A673 (cell line): ENCODE data around the gene MICALL2. TPM values are rescaled to one million over a fixed set of nuclear protein-coding genes. Genes with fewer than 3 reads are reported as not detected.
"Not testable (repeated sequence)": the region's sequence is repeated elsewhere in the genome, so short reads cannot be mapped to it uniquely, and the experiment has no call there.

Experiments used
- BruUV-seq: library from RNA; stranded (reverse); fragments of 400-500 nt; replicated peaks from 2 replicates; lab custom pipeline; 2021; lab: Mats Ljungman, UMichigan
- CTCF ChIA-PET: fragments of 300-600 bp; sonication (Branson Sonifier 250); formaldehyde crosslinking; loops from one replicate; lab custom pipeline; 2022; ENCODE audit warnings: antibody characterized with exemption; lab: Charles Lee
- POLR2A ChIA-PET: fragments of 300-600 bp; sonication (Branson Sonifier 250); formaldehyde crosslinking; loops from one replicate; lab custom pipeline; 2022; ENCODE audit warnings: antibody characterized with exemption; ENCODE audit not compliant: low non-redundant PET; lab: Charles Lee
- DNase-seq: peaks from one replicate; pipeline ENCODE4 v3.0.0-alpha.2; 2015; ENCODE audit warnings: low spot score
- H3K27ac ChIP-seq: fragments of 200-600 bp; sonication (generic); 2 replicates; pipeline ENCODE4 v1.5.1; 2016; ENCODE audit warnings: mixed run types, low read depth, mild to moderate bottlenecking, mixed read lengths, antibody characterized with exemption, low read length; ENCODE audit not compliant: poor library complexity, severe bottlenecking
- H3K27me3 ChIP-seq: fragments of 200-600 bp; sonication (generic); replicated peaks from 2 replicates; pipeline ENCODE4 v1.6.1; 2017; ENCODE audit warnings: mixed run types, low read depth, mild to moderate bottlenecking, mixed read lengths, antibody characterized with exemption, low read length; ENCODE audit not compliant: insufficient read depth, poor library complexity
- H3K36me3 ChIP-seq: fragments of 200-600 bp; sonication (generic); 2 replicates; pipeline ENCODE4 v1.6.1; 2016; ENCODE audit warnings: mixed run types, mild to moderate bottlenecking, mixed read lengths, antibody characterized with exemption, low read length; ENCODE audit not compliant: insufficient read depth, poor library complexity, severe bottlenecking
- H3K4me1 ChIP-seq: fragments of 200-600 bp; sonication (generic); 2 replicates; pipeline ENCODE4 v1.6.1; 2017; ENCODE audit warnings: mixed run types, mild to moderate bottlenecking, mixed read lengths, antibody characterized with exemption, low read length; ENCODE audit not compliant: insufficient read depth, poor library complexity, severe bottlenecking
- H3K4me3 ChIP-seq: fragments of 200-600 bp; sonication (generic); 2 replicates; pipeline ENCODE4 v1.5.1; 2016; ENCODE audit warnings: low read depth, mixed run types, mild to moderate bottlenecking, mixed read lengths, low read length; ENCODE audit not compliant: poor library complexity, severe bottlenecking
- H3K9me3 ChIP-seq: fragments of 200-600 bp; sonication (generic); 2 replicates; pipeline ENCODE4 v1.6.1; 2016; ENCODE audit warnings: mixed run types, low read depth, mild to moderate bottlenecking, mixed read lengths, antibody characterized with exemption, low read length; ENCODE audit not compliant: poor library complexity, severe bottlenecking
- EZH2 ChIP-seq: fragments of 200-600 bp; sonication (generic); IDR thresholded peaks from 2 replicates; pipeline ENCODE4 v1.6.1; 2017; ENCODE audit warnings: borderline replicate concordance, low read depth, mild to moderate bottlenecking, mixed read lengths, antibody characterized with exemption, low read length; ENCODE audit not compliant: poor library complexity, severe bottlenecking
- intact Hi-C: fragments of 100-400 bp; cut with micrococcal nuclease; formaldehyde crosslinking; loops from one replicate; pipeline ENCODE4 v1.10.0; 2022; ENCODE audit not compliant: unreplicated experiment
- total RNA-seq: library from RNA; stranded (reverse); gene quantifications from 2 replicates; pipeline ENCODE4 v1.2.3, GENCODE V29; 2021
- TF ChIP-seq, protein P1 (sequence below): fragments of 300-800, 200-600 bp; sonication (generic); conservative IDR thresholded peaks from 2 replicates; pipeline ENCODE4 v1.5.1; 2017; ENCODE audit warnings: low read depth, mild to moderate bottlenecking, antibody characterized with exemption, low read length, moderate library complexity, mixed read lengths

The MICALL2 gene
- total RNA-seq, 1 experiment from 2014 or later, result 10.1 TPM

DNA sequence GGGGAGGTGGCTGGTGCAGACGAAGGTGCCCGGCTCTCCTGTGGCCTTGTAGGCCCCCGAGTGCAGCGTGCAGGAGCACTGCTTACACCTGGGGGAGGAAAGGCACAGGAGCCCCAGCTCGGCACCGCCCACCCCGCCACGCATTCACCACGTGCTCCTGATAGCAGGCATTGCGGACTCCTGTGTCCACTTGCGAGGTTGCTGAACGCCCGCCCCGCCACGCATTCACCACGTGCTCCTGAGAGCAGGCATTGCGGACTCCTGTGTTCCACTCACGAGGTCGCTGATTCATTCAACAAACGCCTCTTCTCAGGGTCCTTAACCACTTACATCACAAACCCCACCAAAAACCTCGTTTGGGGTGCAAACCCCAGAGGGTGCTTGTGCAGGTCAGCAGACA, 13.9 kb downstream of the MICALL2 start:
- Histone ChIP-seq H3K36me3 (no peaks in the 10 kb centered on the region), H3K27me3 (no peaks in the 10 kb centered on the region), H3K4me3 (no peak overlapping the region), H3K27ac (peak overlapping the region; percentile 7), H3K4me1 (no peaks in the 10 kb centered on the region), H3K9me3 (no peaks in the 10 kb centered on the region)
- CTCF ChIA-PET, result no interaction called here
- intact Hi-C loops, result no loop called here
- POLR2A ChIA-PET, result interaction anchor here (0.5 kb wide), 1 partner anchor 62 kb away, joined by 10 read pairs; no protein-coding TSS in a partner anchor
- DNase-seq, result no peak
- BruUV-seq, result no TSS peak
- TF ChIP-seq, protein P1, sequence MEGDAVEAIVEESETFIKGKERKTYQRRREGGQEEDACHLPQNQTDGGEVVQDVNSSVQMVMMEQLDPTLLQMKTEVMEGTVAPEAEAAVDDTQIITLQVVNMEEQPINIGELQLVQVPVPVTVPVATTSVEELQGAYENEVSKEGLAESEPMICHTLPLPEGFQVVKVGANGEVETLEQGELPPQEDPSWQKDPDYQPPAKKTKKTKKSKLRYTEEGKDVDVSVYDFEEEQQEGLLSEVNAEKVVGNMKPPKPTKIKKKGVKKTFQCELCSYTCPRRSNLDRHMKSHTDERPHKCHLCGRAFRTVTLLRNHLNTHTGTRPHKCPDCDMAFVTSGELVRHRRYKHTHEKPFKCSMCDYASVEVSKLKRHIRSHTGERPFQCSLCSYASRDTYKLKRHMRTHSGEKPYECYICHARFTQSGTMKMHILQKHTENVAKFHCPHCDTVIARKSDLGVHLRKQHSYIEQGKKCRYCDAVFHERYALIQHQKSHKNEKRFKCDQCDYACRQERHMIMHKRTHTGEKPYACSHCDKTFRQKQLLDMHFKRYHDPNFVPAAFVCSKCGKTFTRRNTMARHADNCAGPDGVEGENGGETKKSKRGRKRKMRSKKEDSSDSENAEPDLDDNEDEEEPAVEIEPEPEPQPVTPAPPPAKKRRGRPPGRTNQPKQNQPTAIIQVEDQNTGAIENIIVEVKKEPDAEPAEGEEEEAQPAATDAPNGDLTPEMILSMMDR, result no peak
- no peak for TF ChIP-seq EZH2

DNA sequence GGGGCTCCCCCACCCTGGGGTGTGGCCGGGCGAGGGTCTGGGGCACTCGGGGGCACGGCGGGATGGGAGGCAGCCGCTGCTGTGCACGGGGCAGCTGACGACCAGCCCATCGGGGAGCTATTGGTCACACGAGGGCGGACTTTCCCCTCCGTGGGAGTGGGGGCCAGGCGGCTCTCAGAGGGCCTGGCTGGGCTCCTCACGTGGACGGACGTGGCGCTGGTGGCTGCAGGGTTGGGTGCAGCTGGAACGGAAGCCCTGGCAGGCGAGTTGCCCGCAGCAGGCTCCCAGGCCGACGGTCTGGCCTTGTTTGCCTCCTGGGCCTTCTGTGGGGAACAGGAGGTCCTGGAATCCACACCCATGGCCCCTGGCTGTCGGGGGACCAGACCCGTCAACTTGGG, 14.3 kb downstream of the MICALL2 start:
- no peak overlapping the region for H3K27ac ChIP-seq
- no peak for DNase-seq
- H3K9me3 ChIP-seq, result no peaks in the 10 kb centered on the region
- ChIA-PET CTCF (no interaction called here), POLR2A (interaction anchor here (0.5 kb wide), 1 partner anchor 62 kb away, joined by 10 read pairs; no protein-coding TSS in a partner anchor)
- H3K4me3 ChIP-seq, result no peak overlapping the region
- no peaks in the 10 kb centered on the region for H3K27me3 ChIP-seq
- no TSS peak for BruUV-seq
- no peak for TF ChIP-seq EZH2
- TF ChIP-seq, protein P1, result no peak
- H3K36me3 ChIP-seq, result no peaks in the 10 kb centered on the region
- intact Hi-C loops, result no loop called here
- no peaks in the 10 kb centered on the region for H3K4me1 ChIP-seq

DNA sequence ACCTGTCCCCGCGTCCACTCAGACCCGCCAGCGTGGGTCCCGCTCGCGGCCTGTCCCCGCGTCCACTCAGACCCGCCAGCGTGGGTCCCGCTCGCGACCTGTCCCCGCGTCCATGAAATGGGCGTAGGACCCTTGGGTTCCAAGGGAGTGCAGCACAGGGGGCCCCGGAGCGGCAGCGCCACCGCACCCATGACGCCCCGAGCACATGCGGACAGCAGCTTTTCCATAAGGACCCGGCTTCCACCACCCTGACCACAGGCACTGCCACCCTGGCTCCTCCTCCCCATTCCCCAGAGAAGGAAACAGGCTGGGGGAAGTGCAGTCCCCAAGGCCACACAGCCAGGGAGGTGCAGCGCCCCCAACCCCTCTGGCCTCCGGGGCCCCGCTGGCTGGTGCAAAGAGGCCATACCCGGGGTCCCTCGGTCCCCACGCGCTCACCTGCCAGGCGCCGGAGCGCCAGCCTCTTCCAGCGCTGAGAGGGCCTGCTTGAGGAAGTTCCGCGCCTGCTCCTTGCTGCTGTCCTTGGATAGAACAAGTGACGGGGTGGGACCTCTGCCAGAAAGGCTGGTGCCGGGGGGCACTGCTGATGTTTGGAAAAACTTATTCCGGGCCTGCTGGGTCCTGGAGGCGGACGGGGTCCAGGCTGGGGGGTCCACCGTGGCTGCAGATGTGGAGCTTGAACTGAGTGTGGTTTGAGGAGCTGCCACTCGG, 14.9 kb downstream of the MICALL2 start:
- POLR2A ChIA-PET, result no interaction called here
- BruUV-seq, result no TSS peak
- intact Hi-C loops, result no loop called here
- no peak for TF ChIP-seq EZH2
- TF ChIP-seq, protein P1, result no peak
- Histone ChIP-seq H3K9me3 (no peaks in the 10 kb centered on the region), H3K27ac (no peak overlapping the region), H3K4me1 (no peaks in the 10 kb centered on the region), H3K36me3 (no peaks in the 10 kb centered on the region), H3K27me3 (no peaks in the 10 kb centered on the region), H3K4me3 (no peak overlapping the region)
- CTCF ChIA-PET, result no interaction called here
- DNase-seq, result no peak

DNA sequence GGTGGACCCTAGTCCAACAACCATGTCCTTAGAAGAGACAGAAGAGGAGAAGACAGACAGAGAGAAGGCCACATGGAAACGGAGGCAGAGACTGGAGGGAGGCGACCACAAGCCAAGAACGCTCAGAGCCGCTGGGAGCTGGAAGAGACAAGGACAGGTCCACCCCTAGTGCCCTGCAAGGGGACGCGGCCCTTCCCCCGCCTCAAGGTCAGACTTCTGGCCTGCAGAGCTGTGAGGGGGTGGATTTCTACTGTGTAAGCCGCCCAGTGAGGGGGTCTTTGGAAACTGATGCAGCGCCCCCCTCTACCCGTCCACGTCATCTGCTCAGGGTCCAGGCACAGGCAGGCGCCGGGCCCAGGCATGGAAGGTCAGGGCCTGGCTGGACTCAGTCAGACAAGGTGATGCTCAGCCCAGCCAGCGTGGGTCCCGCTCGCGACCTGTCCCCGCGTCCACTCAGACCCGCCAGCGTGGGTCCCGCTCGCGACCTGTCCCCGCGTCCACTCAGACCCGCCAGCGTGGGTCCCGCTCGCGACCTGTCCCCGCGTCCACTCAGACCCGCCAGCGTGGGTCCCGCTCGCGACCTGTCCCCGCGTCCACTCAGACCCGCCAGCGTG, 15.6 kb downstream of the MICALL2 start:
- POLR2A ChIA-PET, H3K27me3 ChIP-seq, H3K4me1 ChIP-seq, H3K27ac ChIP-seq, H3K4me3 ChIP-seq, H3K9me3 ChIP-seq, BruUV-seq, DNase-seq, H3K36me3 ChIP-seq, intact Hi-C loops: not testable (repeated sequence)
- CTCF ChIA-PET, result interaction anchor here (0.5 kb wide), 1 partner anchor 172 kb away, joined by 3 read pairs; no protein-coding TSS in a partner anchor
